CD4-positive, alpha-beta T cell treated with Interferon alpha-2 for 1 hour (primary cell): ENCODE data around the gene MAD1L1.
"Not testable (repeated sequence)": the region's sequence is repeated elsewhere in the genome, so short reads cannot be mapped to it uniquely, and the experiment has no call there.

ENCODE experiments used
- DNase-seq, 2 donors: peaks; one replicate each; pipeline ENCODE4 v3.0.0-alpha.2; 2020 to 2022

Gene MAD1L1

DNA sequence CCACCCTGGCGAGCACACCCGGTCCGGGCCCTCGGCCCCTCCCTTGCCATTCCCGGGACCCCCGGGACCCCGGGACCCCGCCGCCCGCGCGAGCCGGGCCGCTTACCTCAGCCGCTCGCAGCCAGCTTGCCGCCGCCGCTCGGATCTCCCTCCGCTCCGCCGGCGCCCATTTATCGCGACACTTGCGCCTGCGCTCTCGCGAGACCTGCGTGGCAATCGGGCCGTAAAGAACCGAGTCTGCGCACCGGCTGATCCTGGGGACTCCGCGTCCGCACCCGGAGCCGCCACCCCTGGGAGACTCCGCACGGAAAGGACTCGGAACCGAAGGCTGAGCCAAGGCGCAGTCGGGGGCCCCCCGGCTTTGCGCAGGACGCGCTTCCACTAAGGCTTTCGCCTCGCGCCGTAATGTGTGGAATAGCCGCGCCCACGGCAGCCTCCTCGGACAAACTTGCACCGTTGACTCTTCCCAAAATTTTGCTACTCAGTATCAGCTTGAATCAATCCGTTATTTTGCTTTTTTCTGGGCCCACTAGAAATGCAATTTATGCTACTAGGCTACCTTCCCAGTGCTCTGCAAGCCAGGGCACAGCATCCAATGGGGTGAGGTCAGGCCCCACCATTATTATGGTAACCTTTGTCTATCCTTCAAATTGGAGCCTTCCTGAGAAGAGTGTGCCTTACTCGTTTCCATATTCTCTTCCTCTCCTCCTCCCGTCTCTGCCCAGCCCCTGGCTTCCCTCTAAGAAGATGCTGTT is at the start of gene MAD1L1:
Gene MAD1L1 (minus strand): TSS at position 180 of the 755 bp plus-strand sequence. CDS start 2,812 bp downstream, outside the sequence.
- DNase-seq: peak; percentile 85 to 91

DNA sequence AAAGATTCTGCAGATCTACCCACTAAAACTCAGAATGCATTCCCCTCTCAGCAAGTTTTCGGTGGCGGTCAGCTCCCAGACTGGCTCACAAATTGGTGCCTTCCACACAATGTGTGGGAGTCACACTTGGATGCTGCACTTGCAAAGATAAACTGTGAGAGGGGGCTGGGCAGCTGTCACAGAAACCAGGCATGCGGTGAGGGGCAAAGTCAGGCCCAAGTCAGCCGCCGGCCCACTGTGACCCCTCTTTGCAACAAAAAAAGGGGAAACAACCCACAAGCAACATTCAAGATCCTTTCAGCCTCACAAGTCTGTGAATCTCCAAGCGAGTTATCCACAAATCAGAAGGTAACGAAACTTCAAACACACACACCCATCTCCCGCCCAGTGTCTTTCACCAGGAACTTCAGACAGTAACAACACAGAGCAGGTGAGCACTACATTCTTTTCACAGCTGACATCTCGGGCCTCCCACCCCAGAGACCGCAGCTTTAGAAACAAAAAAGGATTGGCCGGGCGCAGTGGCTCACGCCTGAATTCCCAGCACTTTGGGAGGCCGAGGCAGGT is 49.5 kb upstream of the MAD1L1 start:
- no peak for DNase-seq

DNA sequence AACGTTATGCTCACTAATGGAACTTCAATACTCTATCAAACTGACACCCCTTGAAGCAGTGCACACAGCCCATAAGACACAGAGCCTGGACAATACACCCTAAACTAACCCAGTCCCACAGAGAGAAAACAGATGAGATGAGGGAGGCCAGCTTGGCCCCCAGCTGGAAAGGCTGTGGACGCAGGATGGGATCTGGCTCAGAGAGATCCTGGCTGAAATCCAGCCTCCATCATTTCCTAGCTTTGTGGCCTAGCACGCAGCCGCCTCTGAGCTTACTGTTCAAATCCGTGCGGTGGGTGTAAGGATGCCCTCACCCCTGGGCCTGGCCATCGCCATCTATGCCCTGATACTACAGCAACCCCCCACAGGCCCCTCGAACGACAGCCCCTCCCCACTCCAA is 48.8 kb upstream of the MAD1L1 start:
- DNase-seq: no peak

DNA sequence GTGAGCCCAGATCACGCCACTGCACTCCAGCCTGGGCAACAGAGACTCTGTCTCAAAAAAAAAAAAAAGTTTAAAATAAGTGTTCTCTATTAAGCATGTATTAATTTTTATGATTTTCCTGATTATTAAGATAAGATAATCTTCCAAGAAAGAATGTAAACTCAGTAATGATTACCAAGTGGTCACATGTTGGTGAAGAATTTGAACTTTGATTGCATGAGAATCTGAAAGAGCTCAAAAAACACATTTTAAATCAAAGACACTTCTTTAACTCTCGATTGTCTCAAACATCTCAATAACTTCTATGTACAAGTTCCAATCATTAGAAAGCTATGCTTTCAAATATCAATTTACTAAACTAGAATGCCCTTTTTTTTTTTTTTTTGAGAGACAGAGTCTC is 47.7 kb upstream of the MAD1L1 start:
- no peak for DNase-seq

DNA sequence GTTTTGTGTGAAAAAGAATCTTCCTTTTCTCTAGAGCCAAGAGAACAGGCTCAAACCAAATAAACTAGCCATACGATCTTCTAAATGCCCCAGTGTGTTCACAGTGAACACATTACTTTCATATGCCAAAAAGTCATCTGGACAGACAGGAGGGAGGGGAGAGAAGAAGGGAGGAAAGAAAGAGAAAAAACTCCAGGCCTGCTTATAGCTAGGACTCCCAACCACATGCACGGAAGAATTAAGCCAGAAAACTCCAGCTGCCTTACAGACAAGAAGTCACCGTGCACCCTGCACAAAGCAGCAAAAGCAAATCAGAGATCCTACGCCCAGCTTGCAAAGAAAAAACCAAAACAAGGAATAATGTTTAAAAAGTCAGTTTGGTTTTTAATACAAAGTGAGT is 47.2 kb upstream of the MAD1L1 start:
- no peak for DNase-seq

DNA sequence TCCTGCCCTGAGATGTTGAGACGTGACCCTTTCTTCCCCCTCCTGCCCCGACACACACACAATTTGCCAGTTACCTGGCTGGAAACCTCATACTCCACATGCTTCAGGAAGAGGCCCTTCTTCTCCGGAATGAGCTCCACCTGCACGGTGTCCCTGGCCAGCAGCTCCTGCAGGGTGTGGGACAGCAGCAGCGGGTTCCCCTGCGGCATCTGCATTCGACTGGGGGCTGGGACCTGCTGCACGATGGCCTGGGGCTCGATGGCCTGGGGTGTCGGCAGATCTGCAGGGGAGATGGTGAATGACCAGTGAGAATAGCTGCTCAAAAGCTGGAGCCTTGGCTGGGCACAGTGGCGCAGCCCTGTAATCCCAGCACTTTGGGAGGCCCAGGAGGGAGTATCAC is 45.3 kb upstream of the MAD1L1 start:
- no peak for DNase-seq

DNA sequence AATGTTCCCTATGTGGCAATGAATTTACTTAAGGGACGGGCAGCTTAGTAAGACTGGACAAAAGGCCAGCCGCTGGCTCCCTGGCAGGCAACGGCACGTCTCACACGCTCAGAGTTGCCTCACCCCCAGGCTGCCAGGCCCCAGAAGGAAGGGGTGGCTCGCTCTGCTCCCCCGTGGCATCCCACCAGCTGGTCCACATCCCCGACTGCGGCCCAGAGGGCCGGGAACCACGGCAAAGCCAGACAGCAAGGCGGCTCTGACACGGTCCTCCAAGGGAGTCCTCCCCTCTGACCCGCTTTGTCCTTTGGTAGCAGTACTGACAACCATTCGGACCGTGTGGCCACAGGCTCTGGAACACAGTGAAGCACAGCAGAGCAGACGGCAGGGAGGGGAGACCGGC is 43.4 kb upstream of the MAD1L1 start:
- no peak for DNase-seq

DNA sequence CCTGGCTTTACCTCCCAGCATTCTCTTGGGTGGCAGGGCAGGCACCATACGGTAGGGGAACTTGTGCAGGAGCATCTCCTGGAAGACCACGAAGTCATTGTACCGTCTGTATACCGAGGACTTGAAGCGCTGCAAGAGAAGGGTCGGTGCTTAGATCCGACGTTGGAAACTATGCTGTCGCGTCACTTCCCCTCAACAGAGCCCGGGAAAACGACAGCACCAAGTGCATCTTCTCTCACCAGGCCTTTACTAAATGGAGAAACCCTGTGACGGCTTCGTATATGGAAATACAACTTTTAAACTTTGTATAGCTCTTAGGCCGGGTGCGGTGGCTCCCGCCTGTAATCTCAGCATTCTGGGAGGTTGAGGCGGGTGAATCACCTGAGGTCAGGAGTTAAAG is 42.4 kb upstream of the MAD1L1 start:
- DNase-seq: no peak

DNA sequence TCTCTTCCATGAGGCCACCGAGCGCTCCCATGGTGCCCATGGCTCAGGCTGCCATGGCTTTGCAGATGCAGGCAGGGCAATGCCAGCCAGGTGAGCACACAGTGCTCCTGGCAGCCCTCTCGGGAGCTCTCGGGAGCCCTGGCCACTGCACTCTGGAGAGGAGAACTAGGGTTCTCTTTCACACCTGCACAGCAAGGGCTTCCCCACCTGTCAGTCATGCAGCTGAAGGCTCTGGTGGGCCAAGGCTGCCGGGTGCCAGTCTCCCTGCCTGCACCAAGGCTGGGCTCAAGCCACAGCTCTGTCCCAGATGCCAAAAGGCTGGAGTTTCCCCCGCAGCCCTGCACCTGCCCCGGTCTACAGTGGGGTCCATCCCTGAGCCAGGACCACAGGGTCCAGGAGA is 41.9 kb upstream of the MAD1L1 start:
- DNase-seq: no peak

DNA sequence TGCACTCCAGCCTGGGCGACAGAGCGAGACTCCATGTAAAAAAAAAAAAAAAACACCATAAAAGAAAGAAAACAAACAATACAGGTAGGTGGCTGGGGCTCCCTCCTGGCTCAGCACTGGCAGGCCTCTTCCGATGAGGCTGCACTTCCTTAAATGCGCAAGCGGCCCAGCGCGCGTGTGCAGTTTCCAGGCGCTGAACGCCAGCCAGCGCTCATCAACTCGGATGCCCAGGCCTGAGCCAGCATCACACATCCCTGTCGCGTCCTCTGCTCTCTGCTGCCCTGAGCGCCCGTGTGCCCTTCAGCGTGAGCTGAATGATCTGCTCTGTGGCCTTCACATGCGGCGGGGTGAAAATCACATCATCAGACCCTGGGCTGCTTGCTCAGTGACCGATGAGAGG is 41.1 kb upstream of the MAD1L1 start:
- no peak for DNase-seq

DNA sequence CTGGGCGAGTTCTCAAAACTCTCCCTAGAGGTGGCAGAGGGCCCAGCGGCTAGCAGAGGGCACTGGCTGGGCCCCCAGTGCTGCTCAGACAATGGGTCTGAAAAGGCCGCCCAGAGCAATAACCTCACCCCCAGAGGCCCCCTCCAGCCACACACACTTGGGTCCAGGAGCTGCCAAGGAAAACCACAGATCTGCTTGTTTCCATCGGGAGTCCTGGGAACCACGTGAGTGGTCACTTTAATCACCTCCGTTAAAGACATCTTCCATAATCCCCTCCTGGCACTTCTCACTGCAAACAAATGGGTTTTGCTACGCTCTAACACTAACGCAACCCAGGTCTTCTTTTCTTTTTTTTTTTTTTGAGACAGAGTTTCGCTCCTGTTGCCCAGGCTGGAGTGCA is 39.3 kb upstream of the MAD1L1 start:
- no peak for DNase-seq

DNA sequence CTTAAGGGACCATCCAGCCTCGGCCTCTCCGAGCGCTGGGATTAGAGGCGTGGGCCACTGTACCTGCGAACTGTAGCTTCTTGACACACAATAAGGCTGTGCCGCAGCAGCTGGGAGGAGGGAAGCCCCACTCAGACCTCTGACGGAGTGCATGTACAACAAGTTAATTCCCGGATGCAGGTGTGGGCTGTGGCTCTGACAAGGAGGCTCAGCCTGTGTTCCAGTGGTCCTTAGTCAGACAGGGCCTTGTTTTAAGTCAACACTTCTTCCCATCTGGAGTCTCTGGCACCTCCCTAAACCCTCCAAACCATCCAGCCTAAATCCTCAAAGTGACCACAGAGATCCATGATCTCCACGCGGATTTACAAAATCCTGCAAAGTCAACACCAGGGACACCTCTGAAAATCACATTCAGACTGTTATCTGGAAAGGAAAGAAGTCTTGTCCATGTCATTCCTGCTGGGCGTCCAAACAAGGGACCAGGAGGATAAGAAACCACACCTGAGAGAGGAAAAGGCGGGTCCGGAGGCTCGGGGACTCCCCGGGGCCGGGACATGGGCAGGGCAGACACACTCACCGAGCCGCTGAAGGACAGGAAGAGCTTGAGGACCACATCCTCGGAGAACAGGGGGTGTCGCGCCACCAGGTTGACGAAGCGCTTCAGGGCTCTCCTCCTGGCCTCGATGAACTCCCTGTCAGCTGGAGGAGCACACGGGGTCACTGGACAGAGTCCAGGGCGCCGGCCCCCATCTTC is 38.7 kb upstream of the MAD1L1 start:
- DNase-seq: no peak

DNA sequence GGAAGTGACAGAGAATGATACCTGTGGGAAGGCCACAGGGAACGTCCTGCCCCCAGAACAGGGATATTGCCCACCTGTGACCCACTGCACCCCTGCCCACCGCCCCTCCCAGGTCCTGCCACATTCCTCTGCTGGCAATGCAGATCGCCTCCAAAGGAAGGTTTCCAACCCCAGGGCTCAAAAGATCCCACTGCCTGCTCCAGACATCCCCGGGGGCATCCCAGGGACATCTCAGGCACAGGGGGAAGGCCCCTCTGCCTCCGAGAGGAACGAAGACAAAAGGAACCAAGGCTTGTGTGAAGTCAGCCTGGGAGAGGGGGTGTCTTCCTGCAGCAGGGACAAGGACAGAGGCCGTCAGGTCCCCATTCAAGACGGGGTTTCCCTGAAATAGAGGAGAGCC is 37.8 kb upstream of the MAD1L1 start:
- DNase-seq: no peak

DNA sequence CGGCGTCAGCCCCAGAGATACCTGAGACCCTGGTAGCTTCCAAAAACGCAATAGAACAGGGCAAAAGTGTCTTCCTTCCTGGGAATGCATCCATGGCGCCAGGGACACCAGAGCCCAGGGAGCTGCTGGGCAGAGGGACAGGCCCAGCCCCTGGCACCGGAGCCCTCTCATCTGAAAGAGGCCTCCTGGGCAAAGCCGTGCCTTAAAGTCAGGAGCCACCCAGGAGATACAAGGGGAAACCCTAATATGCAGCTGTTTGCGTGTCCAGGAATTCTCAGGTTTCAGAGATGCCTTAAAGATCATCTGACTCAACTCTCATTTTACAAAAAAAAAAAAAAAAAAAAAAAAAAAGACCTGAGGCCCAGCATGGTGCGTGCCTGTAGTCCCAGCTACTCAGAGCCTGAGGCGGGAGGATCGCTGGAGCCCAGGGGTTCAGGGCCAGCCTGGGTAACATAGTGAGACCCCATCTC is 37.3 kb upstream of the MAD1L1 start:
- DNase-seq: no peak

DNA sequence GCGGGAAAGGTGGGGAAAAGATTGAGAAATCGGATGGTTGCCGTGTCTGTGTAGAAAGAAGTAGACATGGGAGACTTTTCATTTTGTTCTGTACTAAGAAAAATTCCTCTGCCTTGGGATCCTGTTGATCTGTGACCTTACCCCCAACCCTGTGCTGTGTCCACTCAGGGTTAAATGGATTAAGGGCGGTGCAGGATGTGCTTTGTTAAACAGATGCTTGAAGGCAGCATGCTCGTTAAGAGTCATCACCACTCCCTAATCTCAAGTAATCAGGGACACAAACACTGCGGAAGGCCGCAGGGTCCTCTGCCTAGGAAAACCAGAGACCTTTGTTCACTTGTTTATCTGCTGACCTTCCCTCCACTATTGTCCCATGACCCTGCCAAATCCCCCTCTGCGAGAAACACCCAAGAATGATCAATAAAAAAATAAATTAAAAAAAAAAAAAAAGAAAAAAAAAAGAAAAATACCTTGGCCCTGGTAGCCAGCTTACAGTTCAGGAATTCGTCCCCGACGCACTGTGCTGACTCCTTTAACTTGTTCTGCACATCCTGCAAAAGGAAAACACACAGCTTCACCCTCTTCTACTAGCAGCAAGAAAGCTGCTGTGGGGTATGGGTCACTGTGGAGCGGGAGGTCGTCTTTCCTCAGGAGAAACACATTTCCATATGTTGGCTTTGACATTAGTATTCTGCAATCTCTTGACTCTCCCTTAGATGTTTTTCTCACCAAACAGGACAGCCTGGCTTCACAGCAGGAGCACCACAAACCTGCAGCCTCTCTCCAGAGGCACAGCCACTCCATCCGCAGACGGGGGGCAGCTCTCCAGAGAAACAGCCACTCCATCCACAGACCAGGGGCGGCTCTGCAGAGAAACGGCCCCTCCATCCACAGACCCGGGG is 36.6 kb upstream of the MAD1L1 start:
- DNase-seq: not testable (repeated sequence)

DNA sequence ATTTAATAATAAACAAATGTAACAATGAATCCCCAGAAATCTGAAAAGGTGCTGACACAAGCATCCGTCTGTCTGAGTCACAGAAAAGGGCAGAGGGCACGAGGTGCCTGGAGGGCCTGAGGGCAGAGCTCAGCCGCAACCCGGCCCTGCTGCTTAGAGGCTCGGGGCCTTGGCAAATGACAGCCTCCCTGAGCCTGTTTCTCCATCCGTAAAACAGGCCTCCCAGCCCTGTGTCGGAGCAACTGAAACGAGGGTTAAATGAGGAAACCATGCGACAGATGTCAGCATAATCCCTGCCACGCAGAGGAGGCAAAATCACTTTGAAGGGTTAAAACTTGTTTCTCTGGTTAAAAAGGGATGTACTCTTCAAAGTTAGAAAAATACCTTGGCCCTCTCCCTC is 34.2 kb upstream of the MAD1L1 start:
- DNase-seq: no peak

DNA sequence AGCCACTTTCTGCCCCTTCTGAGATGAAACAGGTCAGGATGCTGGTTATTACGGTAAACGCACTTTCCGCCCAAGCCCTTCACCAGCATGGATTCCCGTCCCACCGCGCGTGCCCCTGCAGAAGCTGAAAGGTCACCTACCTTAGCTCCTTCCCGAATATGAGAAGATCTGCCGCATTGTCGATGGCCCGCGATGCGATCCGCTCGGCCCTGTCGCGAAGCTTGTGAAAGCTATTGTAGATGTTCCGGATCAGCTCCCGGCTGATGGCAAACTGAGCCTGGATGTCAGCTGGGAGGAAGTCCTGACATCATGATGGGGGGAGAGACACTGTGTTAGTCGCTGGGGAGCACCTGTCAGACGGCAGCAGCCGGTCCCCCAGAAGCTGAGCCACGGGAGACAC is 31.4 kb upstream of the MAD1L1 start:
- no peak for DNase-seq

DNA sequence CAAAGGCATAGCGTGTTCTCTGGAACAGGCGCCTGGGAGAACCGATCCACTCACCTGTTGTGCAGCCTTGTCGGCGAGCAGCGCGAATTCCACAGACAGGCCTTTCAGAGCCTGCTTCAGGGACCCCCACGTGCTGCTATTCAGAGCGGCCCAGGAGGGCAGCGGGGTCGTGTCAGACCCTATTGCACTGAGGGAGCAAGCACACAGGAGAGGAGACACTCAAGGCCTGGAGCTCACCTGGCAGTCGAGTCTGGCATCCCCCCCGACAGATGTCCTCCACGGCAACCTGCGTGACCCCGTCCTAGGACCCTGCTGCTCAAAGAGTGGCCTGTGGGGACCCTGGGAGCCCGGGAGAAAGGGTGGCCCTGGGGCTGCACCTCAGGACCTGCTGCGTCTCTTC is 30.4 kb upstream of the MAD1L1 start:
- no peak for DNase-seq

DNA sequence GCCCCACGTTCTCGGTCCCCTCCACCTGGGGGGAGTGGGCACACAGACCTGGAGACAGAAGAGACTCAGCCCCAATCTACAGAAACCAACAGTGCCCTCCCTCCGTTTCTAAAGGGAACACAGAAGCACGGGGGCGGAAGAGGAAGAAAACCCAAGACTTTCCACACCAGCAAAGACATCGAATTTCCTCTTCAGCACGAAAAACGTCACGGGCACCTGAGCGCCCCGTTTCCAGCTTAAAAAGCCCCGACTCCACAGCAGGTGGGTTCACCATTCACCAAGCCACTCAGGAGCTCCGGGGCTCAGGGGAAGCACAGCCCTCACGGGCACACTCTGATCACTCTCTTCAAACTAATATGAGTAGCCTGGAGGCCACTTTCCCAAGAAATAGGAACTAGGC is 28.9 kb upstream of the MAD1L1 start:
- peak; percentile 19 to 67 for DNase-seq

DNA sequence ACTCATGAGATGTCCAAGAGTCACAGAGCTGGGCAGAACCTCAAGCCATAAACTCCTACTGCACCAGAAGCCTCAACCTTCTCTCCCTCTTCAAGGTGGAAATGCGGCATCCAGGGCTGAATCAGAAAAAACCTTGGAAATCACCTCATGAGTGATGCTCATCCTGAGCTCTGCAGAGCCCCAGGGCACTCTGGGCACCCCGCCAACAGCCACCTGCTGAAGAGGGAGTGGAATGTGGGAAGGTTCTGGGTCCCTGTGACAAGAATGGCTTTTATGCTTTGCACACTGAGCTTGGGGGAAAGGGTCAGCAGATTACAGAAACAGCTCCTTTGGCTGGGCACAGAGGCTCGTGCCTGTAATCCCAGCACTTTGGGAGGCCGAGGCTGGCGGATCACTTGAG is 28.1 kb upstream of the MAD1L1 start:
- no peak for DNase-seq

DNA sequence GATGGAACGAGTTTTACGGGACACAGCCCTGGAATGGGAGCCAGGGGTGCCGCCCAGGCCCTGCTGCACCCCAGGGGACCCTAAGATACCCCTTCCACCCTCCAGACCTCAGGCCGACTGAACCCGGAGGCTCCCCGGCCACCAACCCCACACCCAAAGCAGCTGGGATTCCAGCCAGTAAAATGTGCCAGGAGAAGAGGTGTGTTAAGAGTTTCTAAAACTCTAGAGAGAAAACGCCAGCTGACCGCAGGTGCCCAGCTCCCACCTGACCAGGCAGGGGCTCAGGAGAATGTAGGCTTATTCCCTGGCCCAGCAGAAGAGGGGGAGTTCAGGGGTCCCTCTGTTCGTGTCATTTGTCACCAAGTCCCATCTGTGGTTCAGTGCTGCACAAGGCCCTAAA is 26.7 kb upstream of the MAD1L1 start:
- DNase-seq: no peak

DNA sequence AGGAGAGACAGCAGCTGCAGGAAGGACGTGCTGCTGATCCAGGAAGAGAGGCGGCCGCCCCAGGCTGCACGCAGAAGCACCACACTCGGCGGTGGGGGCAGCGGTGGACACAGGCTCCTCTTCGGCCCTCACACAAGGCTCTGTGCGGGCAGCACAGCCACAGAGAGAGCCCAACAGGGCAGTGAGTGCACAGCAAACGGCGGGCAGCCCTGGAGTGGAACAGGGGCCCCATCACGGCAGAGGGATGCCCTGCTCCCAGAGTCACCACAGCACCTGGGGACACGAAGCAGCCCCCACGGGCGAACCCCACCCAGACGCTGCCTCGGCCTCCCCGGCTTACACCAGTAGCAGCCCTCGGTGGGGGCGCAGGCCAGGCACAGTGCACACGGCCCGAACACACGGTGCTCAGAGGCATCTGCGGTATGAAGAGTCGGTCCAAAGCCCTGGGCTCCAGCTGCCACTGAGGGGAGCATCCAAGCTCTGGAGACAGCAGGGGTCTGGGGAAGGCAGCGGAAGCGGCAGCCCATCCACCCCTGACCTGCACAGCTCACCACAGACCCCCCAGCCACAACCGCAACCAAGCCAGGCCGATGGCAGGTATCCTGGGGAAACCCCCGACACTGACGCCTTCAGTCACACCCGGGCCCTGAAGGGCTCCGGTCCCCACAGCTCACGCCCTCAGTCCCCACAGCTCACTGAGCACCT is 26.1 kb upstream of the MAD1L1 start:
- peak; percentile 15 to 36 for DNase-seq
